ENCODE results near the gene CTNND2. TPM values are rescaled to one million over a fixed set of nuclear protein-coding genes. Genes with fewer than 3 reads are reported as not detected.
"Not testable (repeated sequence)": the region's sequence is repeated elsewhere in the genome, so short reads cannot be mapped to it uniquely, and the experiment has no call there.

CTNND2 gene
- total RNA-seq, 4 donors from 2014 or later: 0.22 to 2.8 (median 0.39) TPM

DNA sequence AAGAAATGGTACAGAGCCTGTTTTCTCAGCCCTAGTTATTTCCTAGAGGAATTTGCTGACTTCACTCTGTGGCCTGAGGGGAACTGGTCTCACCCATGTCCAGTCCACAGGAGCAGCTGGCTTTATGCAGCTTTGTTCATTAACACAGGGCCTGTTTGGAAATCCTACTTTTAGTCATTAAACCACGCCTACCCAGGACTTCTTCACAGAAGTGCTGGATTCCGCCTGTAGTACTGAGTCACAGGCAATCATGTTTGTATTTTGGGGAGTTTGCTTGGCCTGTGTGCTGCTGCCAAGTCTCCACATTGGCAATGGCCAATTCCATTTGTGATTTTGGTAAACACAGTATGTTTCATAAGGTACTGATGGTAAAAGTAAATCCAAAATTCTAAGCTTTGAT, 52.8 kb downstream of the CTNND2 start:
- TF ChIP-seq POLR2A (IDR thresholded peaks at IDR 0.05): no peak
- TF ChIP-seq CTCF (IDR thresholded peaks at IDR 0.05): no peak
- Histone ChIP-seq H3K4me3 (replicated peaks in 1 of 3) (no peak overlapping the region), H3K27me3 (no peaks in the 10 kb centered on the region), H3K9me3 (no peaks in the 10 kb centered on the region), H3K36me3 (no peaks in the 10 kb centered on the region), H3K4me1 (no peaks in the 10 kb centered on the region), H3K27ac (no peak overlapping the region)
- intact Hi-C loops (cut with DNase I): no loop called here
- no peak for DNase-seq
- 81 to 91% methylated on average over 2 of the region's 2 CpGs for WGBS, 2 donors

DNA sequence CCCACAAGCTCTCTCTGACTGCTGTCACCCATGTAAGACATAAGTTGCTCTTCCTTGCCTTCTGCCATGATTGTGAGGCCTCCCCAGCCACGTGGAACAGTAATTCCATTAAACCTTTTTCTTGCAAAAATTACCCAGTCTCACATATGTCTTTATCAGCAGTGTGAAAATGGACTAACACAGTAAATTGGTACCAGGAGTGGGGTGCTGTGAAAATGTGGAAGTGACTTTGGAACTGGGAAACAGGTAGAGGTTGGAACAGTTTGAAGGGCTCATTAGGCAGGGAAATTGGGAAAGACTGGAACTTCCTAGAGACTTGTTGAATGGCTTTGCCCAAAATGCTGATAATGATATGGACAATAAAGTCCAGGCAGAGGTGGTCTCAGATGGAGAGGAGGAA, 75.7 kb downstream of the CTNND2 start:
- DNase-seq; H3K4me3 ChIP-seq (replicated peaks in 1 of 3); H3K36me3 ChIP-seq; H3K4me1 ChIP-seq; H3K9me3 ChIP-seq; H3K27me3 ChIP-seq; intact Hi-C loops (cut with DNase I); H3K27ac ChIP-seq: not testable (repeated sequence)
- WGBS, 2 donors: 72 to 85% methylated on average over 1 of the region's 1 CpG

DNA sequence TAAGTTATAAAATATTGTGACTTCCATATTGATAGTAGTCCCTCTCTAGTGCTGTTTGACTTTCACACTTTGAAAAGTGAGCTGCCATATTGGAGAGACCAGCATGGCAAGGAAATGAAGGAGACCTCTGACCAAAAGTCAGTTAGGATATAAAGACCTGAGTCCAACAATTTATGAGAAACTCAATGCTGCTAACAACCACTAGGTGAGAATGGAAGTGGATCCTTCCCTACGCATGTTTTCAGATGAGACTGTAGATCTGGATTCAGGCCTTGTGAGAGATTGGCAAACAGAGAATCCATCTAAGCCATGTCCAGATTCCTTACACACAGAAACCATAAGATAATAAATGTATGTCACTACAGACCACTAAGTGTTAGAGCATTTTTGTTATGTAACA, 81.6 kb downstream of the CTNND2 start:
- 94 to 100% methylated on average over 1 of the region's 1 CpG for WGBS, 2 donors
- no peak for TF ChIP-seq POLR2A (IDR thresholded peaks at IDR 0.05)
- no peak for TF ChIP-seq CTCF (IDR thresholded peaks at IDR 0.05)
- Histone ChIP-seq H3K36me3 (no peaks in the 10 kb centered on the region), H3K27ac (no peak overlapping the region), H3K4me1 (no peaks in the 10 kb centered on the region), H3K27me3 (no peaks in the 10 kb centered on the region), H3K4me3 (replicated peaks in 1 of 3) (no peak overlapping the region), H3K9me3 (no peaks in the 10 kb centered on the region)
- no peak for DNase-seq
- intact Hi-C loops (cut with DNase I): no loop called here

- Histone ChIP-seq H3K9me3 (no peaks in the 10 kb centered on the region), H3K27ac (no peak overlapping the region), H3K4me3 (replicated peaks in 1 of 3) (no peak overlapping the region), H3K36me3 (no peaks in the 10 kb centered on the region), H3K4me1 (peaks cover 13 to 20% of the 10 kb centered on the region in 2 donors), H3K27me3 (no peaks in the 10 kb centered on the region)
- intact Hi-C loops (cut with DNase I): no loop called here
- WGBS, 2 donors: 16 to 50% methylated on average over 6 of the region's 7 CpGs
- TF ChIP-seq POLR2A (IDR thresholded peaks at IDR 0.05): no peak
- TF ChIP-seq CTCF (IDR thresholded peaks at IDR 0.05): no peak
- peak; percentile 31 to 56 for DNase-seq
Measured at GRCh38 chr5:11815916-11816315, 88.3 kb downstream of the CTNND2 start.

DNA sequence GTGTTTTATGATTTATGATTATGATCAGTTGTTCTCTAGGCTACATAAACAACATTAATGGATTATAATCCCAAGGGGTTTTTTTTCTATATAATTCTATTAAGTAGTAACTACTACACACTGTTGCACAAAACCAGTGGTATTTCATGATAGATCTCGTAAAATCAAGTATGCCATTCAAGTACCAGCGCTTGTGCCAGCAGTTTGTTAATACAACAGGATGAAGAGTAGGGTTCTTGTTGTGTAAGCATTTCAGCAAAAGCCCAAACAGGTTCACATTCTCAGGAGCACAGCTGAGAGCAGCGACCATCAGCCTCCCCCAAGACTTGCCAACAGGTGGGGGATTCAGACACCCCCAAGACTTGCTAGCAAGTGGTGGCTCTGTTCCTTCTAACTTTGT, 88.8 kb downstream of the CTNND2 start:
- Histone ChIP-seq H3K9me3 (no peaks in the 10 kb centered on the region), H3K36me3 (no peaks in the 10 kb centered on the region), H3K27ac (no peak overlapping the region), H3K4me3 (replicated peaks in 1 of 3) (no peak overlapping the region), H3K27me3 (no peaks in the 10 kb centered on the region), H3K4me1 (peaks cover 13 to 20% of the 10 kb centered on the region in 2 donors)
- intact Hi-C loops (cut with DNase I): no loop called here
- 29 to 46% methylated on average over 3 of the region's 3 CpGs for WGBS, 2 donors
- DNase-seq: peak; percentile 69 to 73
- TF ChIP-seq CTCF (IDR thresholded peaks at IDR 0.05) (no peak), POLR2A (IDR thresholded peaks at IDR 0.05) (no peak)

GRCh38 chr5:11814373-11814772, 89.9 kb downstream of the CTNND2 start:
- no peaks in the 10 kb centered on the region for H3K9me3 ChIP-seq
- H3K4me1 ChIP-seq: peaks cover 13 to 20% of the 10 kb centered on the region in 2 donors
- no peak overlapping the region for H3K4me3 ChIP-seq (replicated peaks in 1 of 3)
- no peaks in the 10 kb centered on the region for H3K36me3 ChIP-seq
- WGBS, 2 donors: 36 to 37% methylated on average over 4 of the region's 4 CpGs
- peak; percentile 57 to 65 for DNase-seq
- H3K27ac ChIP-seq: no peak overlapping the region
- intact Hi-C loops (cut with DNase I): no loop called here
- no peaks in the 10 kb centered on the region for H3K27me3 ChIP-seq
- TF ChIP-seq POLR2A (IDR thresholded peaks at IDR 0.05): no peak
- TF ChIP-seq CTCF (IDR thresholded peaks at IDR 0.05): no peak

Data from thyroid gland (tissue), 4 donors.